K562 (cell line): ENCODE data around the gene MFSD6. TPM values are rescaled to one million over a fixed set of nuclear protein-coding genes. Genes with fewer than 3 reads are reported as not detected.

ENCODE experiments used
- ADNP ChIP-seq: fragments of 200-800 bp; sonication (Bioruptor generic); IDR thresholded peaks from 2 replicates; pipeline ENCODE4 v1.6.1; 2016; ENCODE audit warnings: missing genetic modification characterization, missing compliant biosample characterization
- ARID3B ChIP-seq: fragments of 250-450 bp; sonication (Bioruptor Pico); IDR thresholded peaks from 2 replicates; pipeline ENCODE4 v1.4.0; 2020; ENCODE audit warnings: borderline replicate concordance
- CEBPG ChIP-seq, 3 experiments: fragments of 200-800 bp in 1 of 3; sonication (Bioruptor generic) in 1 of 3; sonication (generic) in 1 of 3; formaldehyde crosslinking in 1 of 3; IDR thresholded peaks in 2 of 3; conservative IDR thresholded peaks in 1 of 3; 2 replicates each; pipeline versions ENCODE4 v1.6.1 to v1.8.0; 2016 to 2022; ENCODE audit warnings: missing compliant biosample characterization in 2 of 3, missing genetic modification characterization in 2 of 3, mild to moderate bottlenecking in 1 of 3, missing genetic modification reagents in 1 of 3
- DPF2 ChIP-seq: fragments of 450-650 bp; IDR thresholded peaks from 2 replicates; pipeline ENCODE4 v1.6.1; 2016
- E4F1 ChIP-seq: fragments of 250-450 bp; sonication (Bioruptor Pico); IDR thresholded peaks from 2 replicates; pipeline ENCODE4 v1.5.0; 2021; ENCODE audit warnings: mild to moderate bottlenecking, borderline replicate concordance
- MCM3 ChIP-seq: fragments of 450-650 bp; IDR thresholded peaks from 2 replicates; pipeline ENCODE4 v1.6.1; 2016
- MEIS2 ChIP-seq: fragments of 450-650 bp; IDR thresholded peaks from 2 replicates; pipeline ENCODE4 v1.6.1; 2014; ENCODE audit warnings: mild to moderate bottlenecking; ENCODE audit not compliant: partially characterized antibody
- NEUROD1 ChIP-seq: fragments of 150-350 bp; IDR thresholded peaks from 2 replicates; pipeline ENCODE4 v1.6.1; 2014; ENCODE audit warnings: borderline replicate concordance, low read length, low read depth; ENCODE audit not compliant: partially characterized antibody
- PHB2 ChIP-seq: fragments of 450-650 bp; IDR thresholded peaks from 2 replicates; pipeline ENCODE4 v1.6.1; 2017; ENCODE audit warnings: low read depth
- PHF8 ChIP-seq: fragments of 200-600 bp; sonication (generic); IDR thresholded peaks from 2 replicates; pipeline ENCODE4 v1.6.1; 2012; ENCODE audit warnings: mixed run types, mild to moderate bottlenecking, inconsistent platforms, low read length, moderate library complexity, borderline replicate concordance
- PKNOX1 ChIP-seq: fragments of 450-650 bp; IDR thresholded peaks from 2 replicates; pipeline ENCODE4 v1.6.1; 2016
- PPARD ChIP-seq: fragments of 250-450 bp; sonication (Bioruptor Pico); IDR thresholded peaks from 2 replicates; pipeline ENCODE4 v1.8.0; 2022; ENCODE audit warnings: inconsistent platforms, mild to moderate bottlenecking, moderate library complexity
- RBM22 ChIP-seq: fragments of 200-400 bp; formaldehyde crosslinking; IDR thresholded peaks from 2 replicates; pipeline ENCODE4 v1.6.1; 2018; ENCODE audit warnings: low read length, low read depth; ENCODE audit not compliant: poor library complexity, severe bottlenecking
- RBM25 ChIP-seq: fragments of 200-400 bp; formaldehyde crosslinking; IDR thresholded peaks from 2 replicates; pipeline ENCODE4 v1.6.1; 2018; ENCODE audit warnings: low read length, low read depth, moderate library complexity; ENCODE audit not compliant: severe bottlenecking
- SMARCA4 ChIP-seq: fragments of 450-650 bp; IDR thresholded peaks from 2 replicates; pipeline ENCODE4 v1.6.1; 2016
- TBP ChIP-seq: optimal IDR thresholded peaks from 2 replicates; pipeline ENCODE3; 2011; ENCODE audit warnings: low read depth, low read length, improper control_type of control experiment
- TCF7 ChIP-seq: sonication (generic); IDR thresholded peaks from 2 replicates; pipeline ENCODE4 v1.6.1; 2016; ENCODE audit warnings: antibody characterized with exemption, borderline replicate concordance
- THRAP3 ChIP-seq: fragments of 450-650 bp; IDR thresholded peaks from 2 replicates; pipeline ENCODE4 v1.6.1; 2016; ENCODE audit warnings: mild to moderate bottlenecking, inconsistent platforms, borderline replicate concordance
- XRCC3 ChIP-seq: fragments of 450-650 bp; IDR thresholded peaks from 2 replicates; pipeline ENCODE4 v1.6.1; 2017; ENCODE audit warnings: mild to moderate bottlenecking, moderate library complexity
- ZBTB12 ChIP-seq: fragments of 250-450 bp; sonication (Bioruptor Pico); IDR thresholded peaks from 2 replicates; pipeline ENCODE4 v1.4.0; 2020
- ZBTB7A ChIP-seq: IDR thresholded peaks from 2 replicates; pipeline ENCODE4 v1.6.1; 2011; ENCODE audit warnings: low read depth, mild to moderate bottlenecking, low read length, moderate library complexity, borderline replicate concordance; ENCODE audit not compliant: control insufficient read depth
- ZFP1 ChIP-seq: fragments of 450-650 bp; formaldehyde crosslinking; IDR thresholded peaks from 2 replicates; pipeline ENCODE4 v1.4.0; 2020; ENCODE audit warnings: mild to moderate bottlenecking, mixed read lengths
- ZNF140 ChIP-seq: fragments of 250-450 bp; sonication (Bioruptor Pico); IDR thresholded peaks from 2 replicates; pipeline ENCODE4 v1.8.0; 2021; ENCODE audit warnings: moderate library complexity, mild to moderate bottlenecking, inconsistent platforms
- ZNF717 ChIP-seq: fragments of 250-450 bp; sonication (Bioruptor Pico); IDR thresholded peaks from 2 replicates; pipeline ENCODE4 v1.5.0; 2021
- ZNF766 ChIP-seq: fragments of 200-800 bp; sonication (Bioruptor generic); conservative IDR thresholded peaks from 2 replicates; pipeline ENCODE4 v1.6.1; 2016; ENCODE audit warnings: missing genetic modification characterization, missing compliant biosample characterization
- polyA plus RNA-seq, 8 experiments: library from polyadenylated mRNA; depleted of rRNA in 4 of 8; stranded (reverse) in 5 of 8; unstranded in 3 of 8; fragments of >200 nt; fragmentation: Nextera tagmentation in 2 of 8; fragmentation: Illumina TruSeq in 1 of 8; extraction: Ambion mirVana in 2 of 8; extraction: Trizol in 1 of 8; gene quantifications; 2 replicates each; pipeline versions ENCODE4 v1.2.1 to v1.2.3, GENCODE V29; 2011 to 2014; ENCODE audit warnings: inconsistent platforms in 1 of 8, missing spikeins in 1 of 8
- total RNA-seq, 7 experiments: library from RNA; depleted of rRNA in 6 of 7; stranded (reverse); fragments of >200 nt in 6 of 7; fragmentation: Illumina TruSeq in 2 of 7; extraction: Trizol in 2 of 7; gene quantifications; 2 replicates each; pipeline versions ENCODE4 v1.2.1 to v1.2.3, GENCODE V29; 2011 to 2021; ENCODE audit warnings: low replicate concordance in 1 of 7

MFSD6 gene
- total and polyA plus RNA-seq, 9 of the 15 experiments (the other 6 are each of a cell fraction or from before 2014, with no cell fraction given) = 1.1 to 7.9 (median 4.4) TPM

- TF ChIP-seq ZBTB12 (CRISPR knock-in tag) (0 out of 2 replicates have a peak, but pooled peaks have one; percentile 22), PKNOX1 (peak; percentile 84), MCM3 (no peak), RBM25 (no peak), PHB2 (no peak), TBP (no peak), NEUROD1 (peak; percentile 30), RBM22 (no peak), ZFP1 (CRISPR knock-in tag) (no peak), XRCC3 (no peak), ZNF717 (CRISPR knock-in tag) (no peak), CEBPG (CRISPR knock-in tag; IDR thresholded peaks at IDR 0.05) (peak; percentile 89), CEBPG (tag; conservative IDR thresholded peaks at IDR 0.05 in 1 of 2, IDR thresholded peaks at IDR 0.05 in 1 of 2) (peak; percentile 53 to 94; a peak in 3 of 4 replicates), PHF8 (no peak), THRAP3 (no peak), PPARD (no peak), DPF2 (peak; percentile 89), MEIS2 (peak; percentile 88), E4F1 (CRISPR knock-in tag) (no peak), ZNF766 (CRISPR knock-in tag) (peak; percentile 56; the same call in 1 of the 2 replicates), SMARCA4 (peak; percentile 92), ADNP (no peak), ZNF140 (CRISPR knock-in tag) (no peak), ARID3B (CRISPR knock-in tag) (no peak), TCF7 (no peak), ZBTB7A (no peak)
Measured at GRCh38 chr2:190380962-190381412, 27.2 kb upstream of the MFSD6 start (continued).
